H1 (cell line): ENCODE data around the gene METTL22.

Experiments
- CEBPB ChIP-seq: IDR thresholded peaks from 2 replicates; pipeline ENCODE4 v1.6.1; 2012; ENCODE audit warnings: low read depth, low read length
- EZH2 ChIP-seq: fragments of 200-600 bp; sonication (generic); IDR thresholded peaks from 2 replicates; pipeline ENCODE4 v1.7.1; 2012; ENCODE audit warnings: low read depth, mild to moderate bottlenecking, moderate library complexity, low read length, inconsistent platforms; ENCODE audit not compliant: severe bottlenecking

GRCh38 chr16:8679151-8679550 is 57.7 kb downstream of the METTL22 start:
- TF ChIP-seq EZH2 = no peak
- no peak for TF ChIP-seq CEBPB
